OCI-M2 (cell line): ENCODE results near the gene GRB7.
"Not testable (repeated sequence)": the region's sequence is repeated elsewhere in the genome, so short reads cannot be mapped to it uniquely, and the experiment has no call there.

ENCODE experiments used
- DNase-seq: peaks from one replicate; lab custom pipeline; 2025; ENCODE audit not compliant: unreplicated experiment; lab: John Stamatoyannopoulos, UW

The GRB7 gene

GRCh38 chr17:39730095-39730921, 7.4 kb upstream of the GRB7 start, which contains the start of gene MIEN1:
Gene MIEN1, minus strand, starts transcription at chr17:39730532. Its CDS starts 37 bp downstream, at chr17:39730495.
- no peak for DNase-seq

- DNase-seq = no peak
Measured at GRCh38 chr17:39732586-39732985, 5.2 kb upstream of the GRB7 start.

GRCh38 chr17:39735882-39736281, 1.9 kb upstream of the GRB7 start:
- DNase-seq = no peak

DNA sequence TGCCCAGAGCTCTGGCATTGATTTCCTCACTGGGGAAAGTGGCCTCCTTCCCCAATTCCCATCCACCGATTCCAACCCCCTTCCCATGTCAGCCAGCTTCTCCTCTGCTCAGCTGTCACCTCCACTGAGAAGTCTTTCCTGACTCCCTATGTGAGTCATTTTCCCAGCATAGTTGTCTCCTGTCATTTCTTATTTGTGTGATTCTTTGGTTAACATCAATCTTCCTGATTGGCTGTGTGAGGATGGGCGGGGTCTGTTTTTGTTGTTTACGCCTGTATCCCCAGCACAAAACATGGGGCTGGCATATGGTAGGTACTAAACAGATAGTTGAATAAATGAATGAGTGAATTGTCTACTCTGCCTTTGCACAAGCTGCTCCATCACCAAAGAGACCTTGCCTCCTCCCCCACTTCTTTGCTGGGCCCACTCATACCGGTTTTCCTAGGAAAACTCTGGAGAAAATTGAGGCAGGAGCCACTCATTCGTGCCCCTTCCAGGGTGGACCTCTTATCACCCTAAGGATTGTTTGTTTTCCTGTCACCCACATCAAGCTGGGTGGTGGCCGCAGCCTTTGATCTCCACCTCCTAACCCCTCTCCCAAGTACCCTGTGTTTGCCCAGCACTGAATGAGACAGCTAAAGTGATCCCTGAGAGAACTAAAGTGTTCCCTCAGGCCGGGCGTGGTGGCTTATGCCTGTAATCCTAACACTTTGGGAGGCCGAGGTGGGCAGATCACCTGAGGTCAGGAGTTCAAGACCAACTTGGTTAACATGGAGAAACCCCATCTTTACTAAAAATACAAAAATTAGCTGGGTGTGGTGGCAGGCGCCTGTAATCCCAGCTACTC, 1.2 kb upstream of the GRB7 start:
- no peak for DNase-seq

- DNase-seq = no peak
Measured at GRCh38 chr17:39737206-39737759, 455 bp upstream of the GRB7 start.

- DNase-seq = no peak
Measured at GRCh38 chr17:39738568-39738901, 797 bp downstream of the GRB7 start.

DNA sequence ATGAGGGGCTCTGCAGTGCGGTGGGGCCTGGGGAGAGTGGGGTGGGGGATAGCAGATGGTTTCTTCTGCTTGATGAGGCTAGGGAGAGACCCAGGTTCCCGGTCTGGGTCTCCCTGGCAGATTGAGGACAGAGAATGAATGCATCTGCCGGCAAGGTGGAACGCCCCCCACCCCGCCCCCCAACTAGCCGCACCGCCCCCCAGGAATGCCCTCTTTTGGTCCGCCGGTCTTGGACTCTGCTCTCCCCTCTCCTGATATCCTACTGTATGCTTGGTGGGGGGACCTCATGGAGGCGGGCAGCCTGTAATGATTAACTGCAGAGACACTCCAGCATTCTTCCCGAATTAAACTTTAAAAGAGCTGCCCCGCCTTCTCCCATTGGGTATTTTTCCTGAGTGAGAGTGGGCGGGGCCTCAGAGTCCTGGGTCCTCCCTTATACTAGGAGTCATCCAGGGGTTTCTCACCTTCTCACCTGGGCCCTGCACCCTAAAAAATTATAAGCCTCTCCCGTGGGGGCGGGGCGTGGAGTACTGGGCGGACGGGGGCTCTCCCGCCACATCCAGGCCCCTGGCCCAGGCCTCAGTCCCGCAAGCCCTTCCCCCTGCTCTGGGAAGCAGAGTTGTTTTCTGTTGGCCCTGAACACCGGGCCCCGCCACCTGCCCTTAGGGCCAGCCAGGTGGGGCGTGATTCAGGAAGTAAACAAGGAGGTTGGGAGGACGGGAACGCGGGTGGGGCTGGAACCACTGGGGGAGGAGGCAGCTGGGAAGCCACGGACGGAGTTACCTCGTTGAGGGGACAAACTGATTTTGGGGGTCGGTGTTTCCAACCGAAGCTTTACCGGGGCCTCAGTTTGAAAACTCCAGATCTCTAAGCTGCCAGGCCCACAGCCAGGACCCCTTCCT, 1.5 kb downstream of the GRB7 start:
- DNase-seq = no peak

DNA sequence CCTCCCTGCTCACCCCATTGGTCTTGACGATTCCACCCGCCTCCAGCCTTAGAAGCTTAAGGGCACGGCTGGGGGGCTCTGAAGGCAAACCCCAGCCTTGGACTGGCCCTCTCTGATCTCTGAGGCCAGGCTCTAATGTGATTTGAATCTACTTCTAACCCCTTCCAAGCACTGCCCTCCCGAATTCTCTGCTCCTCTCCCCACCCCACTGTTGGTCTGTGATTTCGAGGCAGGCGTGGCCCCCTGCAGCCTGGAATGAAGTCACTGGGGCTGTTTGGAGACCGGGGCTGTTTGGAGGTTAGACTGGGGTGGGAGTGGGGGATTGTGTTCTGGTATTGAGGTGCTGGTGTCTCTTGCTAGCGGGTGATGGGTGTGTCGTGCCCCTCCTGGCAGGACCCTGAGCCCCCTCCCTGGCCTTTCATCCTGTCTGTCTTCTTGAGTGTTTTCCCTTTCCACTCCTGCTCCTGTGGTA, 2.2 kb downstream of the GRB7 start:
- DNase-seq = no peak

DNA sequence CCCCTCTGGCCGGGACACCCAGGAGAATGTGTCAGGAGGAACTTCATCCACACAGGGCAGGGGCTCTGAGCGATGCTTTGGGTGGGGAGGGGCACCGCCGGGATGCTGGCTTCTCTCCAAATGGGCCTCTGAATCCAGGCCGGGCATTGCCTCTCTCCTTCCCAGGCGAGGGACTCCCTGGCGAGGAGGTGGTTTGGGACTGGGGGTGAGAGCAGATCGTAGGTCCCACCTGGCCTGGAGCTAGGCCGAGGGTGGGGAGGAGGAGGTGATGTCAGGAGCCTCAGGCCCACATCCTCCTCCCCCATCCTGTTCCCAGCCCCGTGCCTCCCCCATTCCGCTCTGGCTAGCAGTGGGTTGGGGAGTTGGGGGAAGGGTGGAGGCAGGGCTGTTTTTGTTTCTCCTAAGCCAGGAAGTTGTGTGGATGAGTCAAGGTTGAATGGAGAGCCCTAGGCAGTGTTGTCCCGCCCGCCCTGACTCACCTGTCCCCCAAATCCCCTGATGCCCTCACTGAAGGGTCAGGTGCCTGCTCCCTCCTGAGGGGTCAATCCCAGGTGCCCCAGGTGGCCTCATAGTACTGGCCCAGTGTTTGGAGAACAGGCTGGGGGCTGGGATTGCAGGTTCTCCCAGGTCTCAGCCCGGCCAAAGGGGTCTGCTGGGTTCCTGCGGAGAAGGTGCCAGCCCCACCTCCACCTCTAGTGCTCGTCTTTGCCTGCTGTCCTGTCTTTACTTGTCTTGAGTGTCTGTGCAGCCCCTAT, 2.8 kb downstream of the GRB7 start:
- DNase-seq = no peak

DNA sequence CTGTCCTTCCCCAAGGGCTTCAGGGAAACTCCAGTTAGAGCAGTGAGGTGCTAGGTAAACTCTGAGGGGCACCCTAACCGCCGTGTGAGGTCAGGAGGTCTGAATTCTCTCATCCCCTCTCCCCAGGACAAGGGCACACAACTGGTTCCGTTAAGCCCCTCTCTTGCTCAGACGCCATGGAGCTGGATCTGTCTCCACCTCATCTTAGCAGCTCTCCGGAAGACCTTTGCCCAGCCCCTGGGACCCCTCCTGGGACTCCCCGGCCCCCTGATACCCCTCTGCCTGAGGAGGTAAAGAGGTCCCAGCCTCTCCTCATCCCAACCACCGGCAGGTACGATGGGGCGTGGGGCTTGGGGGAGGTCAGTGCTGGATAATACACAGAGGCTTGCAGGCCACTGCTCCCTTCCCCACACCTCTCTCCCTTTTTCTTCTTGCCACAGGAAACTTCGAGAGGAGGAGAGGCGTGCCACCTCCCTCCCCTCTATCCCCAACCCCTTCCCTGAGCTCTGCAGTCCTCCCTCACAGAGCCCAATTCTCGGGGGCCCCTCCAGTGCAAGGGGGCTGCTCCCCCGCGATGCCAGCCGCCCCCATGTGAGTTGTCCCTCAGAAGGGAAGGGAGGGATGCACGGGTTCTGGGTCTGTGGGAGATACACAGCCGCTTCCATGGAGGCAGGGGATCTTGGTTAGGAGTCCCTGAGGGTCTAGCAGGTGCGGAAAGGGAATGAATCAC, 4.6 kb downstream of the GRB7 start:
- no peak for DNase-seq

DNA sequence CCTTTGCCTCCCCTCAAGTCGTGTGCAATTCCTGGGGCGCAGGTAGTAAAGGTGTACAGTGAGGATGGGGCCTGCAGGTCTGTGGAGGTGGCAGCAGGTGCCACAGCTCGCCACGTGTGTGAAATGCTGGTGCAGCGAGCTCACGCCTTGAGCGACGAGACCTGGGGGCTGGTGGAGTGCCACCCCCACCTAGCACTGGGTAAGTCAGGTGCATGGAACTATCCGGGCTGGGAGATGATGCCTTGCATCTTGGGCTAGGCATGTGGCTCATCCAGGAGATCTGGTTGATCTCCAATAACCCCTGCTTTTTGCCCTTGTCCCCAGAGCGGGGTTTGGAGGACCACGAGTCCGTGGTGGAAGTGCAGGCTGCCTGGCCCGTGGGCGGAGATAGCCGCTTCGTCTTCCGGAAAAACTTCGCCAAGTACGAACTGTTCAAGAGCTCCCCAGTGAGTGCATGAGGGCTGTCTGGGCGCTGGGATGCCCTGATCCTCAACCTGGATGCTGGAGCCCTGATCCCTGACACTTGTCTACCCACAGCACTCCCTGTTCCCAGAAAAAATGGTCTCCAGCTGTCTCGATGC, 5.2 kb downstream of the GRB7 start:
- DNase-seq = no peak

DNA sequence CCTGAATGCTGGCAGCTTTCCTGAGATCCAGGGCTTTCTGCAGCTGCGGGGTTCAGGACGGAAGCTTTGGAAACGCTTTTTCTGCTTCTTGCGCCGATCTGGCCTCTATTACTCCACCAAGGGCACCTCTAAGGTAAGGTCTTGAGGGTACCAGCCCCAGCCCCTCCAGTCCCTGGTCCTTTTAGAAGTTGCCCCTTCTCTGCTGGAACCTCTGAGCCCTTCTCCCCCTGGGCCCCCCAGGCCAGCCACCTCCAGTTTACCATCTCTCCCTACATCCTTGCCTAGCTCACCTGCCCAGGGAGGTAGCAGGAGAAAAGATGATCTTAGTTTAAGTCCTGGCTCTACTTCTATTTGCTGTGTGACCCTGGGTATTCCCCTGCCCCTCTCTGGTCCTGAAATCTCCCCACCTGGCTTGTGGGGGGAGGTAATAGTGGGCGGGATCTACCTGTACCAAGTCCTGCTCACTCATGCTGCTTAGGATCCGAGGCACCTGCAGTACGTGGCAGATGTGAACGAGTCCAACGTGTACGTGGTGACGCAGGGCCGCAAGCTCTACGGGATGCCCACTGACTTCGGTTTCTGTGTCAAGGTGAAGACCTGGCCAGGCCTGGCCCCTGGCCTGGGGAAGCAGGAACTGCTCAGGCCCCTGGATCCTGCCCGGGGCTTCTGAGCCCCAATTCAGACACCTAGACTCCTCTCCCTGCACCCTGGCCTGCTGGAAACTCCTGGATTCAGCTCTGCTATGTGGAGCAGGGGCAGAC, 6.5 kb downstream of the GRB7 start:
- DNase-seq = no peak

- no peak for DNase-seq
Measured at GRCh38 chr17:39744836-39745215, 7.1 kb downstream of the GRB7 start.

DNA sequence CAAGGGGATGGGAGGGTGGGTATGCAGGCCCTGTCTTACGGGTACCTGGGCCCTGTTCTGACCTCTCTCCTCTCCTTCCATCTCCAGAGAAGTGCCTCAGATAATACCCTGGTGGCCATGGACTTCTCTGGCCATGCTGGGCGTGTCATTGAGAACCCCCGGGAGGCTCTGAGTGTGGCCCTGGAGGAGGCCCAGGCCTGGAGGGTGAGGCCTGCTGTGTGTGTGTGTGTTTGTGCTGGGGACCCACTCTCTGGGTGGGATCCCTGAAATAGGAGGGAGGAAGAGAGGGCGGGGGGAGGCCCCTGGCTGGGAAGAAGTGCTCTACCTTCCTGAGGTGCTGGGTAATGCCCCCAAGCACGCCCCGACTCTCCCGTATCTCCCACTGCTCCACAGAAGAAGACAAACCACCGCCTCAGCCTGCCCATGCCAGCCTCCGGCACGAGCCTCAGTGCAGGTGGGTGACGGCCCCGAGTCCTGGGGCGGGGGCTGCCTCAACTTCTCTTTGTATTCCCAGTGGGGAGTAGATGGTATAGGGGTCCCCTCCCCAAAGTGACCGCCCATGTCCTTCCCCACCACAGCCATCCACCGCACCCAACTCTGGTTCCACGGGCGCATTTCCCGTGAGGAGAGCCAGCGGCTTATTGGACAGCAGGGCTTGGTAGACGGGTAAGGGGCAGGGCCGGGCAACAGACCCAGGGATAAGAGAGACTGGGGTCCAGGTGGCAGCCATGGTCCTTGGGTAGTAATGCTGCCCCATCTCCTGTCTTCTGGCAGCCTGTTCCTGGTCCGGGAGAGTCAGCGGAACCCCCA, 7.8 kb downstream of the GRB7 start:
- no peak for DNase-seq

GRCh38 chr17:39746145-39746461, 8.4 kb downstream of the GRB7 start:
- no peak for DNase-seq

GRCh38 chr17:39747745-39748144, 10.0 kb downstream of the GRB7 start:
- DNase-seq = no peak

DNA sequence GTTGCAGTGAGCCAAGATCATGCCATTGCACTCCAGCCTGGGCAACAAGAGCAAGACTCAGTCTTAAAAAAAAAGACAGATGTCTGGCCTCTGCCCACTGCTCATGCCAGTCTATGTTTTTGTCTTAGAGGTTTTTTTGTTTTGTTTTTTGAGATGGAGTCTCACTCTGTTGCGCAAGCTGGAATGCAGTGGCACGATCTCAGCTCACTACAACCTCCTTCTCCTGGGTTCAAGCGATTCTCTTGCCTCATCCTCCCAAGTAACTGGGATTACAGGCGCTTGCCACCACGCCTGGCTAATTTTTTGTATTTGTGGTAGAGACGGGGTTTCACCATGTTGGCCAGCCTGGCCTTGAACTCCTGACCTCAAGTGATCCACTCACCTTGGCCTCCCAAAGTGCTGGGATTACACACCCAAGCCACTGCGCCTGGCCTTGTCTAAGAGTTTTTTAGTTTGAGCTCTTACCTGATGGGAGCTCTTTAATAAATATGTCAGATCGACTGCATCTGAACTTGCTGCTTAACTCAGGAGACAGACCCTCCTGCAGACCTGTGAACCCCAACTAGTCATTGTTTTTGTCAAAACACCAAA, 10.8 kb downstream of the GRB7 start:
- not testable (repeated sequence) for DNase-seq
